ENCODE data around the gene SUSD4. TPM values are rescaled to one million over a fixed set of nuclear protein-coding genes. Genes with fewer than 3 reads are reported as not detected.

Gene SUSD4
- total and polyA plus RNA-seq, 2 of the 4 experiments (the other 2 are of a cell fraction): 1.8 to 2.7 TPM

DNA sequence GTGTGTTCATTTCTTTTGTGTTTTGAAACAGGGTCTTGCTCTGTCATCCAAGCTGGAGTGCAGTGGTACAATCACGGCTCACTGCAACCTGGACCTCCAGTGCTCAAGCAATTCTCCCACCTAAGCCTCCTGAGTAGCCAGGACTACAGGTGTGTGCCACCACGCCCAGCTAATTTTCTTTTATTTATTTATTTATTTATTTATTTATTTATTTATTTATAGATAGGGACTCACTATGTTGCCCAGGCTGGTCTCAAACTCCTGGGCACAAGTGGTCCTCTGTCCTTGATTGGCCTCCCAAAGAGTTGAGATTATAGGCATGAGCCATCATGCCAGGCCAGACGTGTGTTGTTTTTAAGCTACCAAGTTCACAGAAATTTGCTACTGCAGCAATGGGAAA lies 177.2 kb downstream of the SUSD4 start:
- Histone ChIP-seq H4K20me1 (ENCODE audit: insufficient read depth, low read length) (no peaks in the 10 kb centered on the region), H3K18ac (ENCODE audit: low read depth, low read length) (no peak overlapping the region), H3K4me3 (ENCODE audit: insufficient read depth, low read depth, low read length) (no peak overlapping the region), H3K9me3 (ENCODE audit: control insufficient read depth, insufficient read depth, low read length) (no peaks in the 10 kb centered on the region), H3K9me1 (ENCODE audit: insufficient read depth, low read length) (no peaks in the 10 kb centered on the region), H2BK20ac (ENCODE audit: low read depth, low read length) (no peak overlapping the region), H2BK120ac (ENCODE audit: low read depth, low read length) (no peak overlapping the region), H3K23ac (ENCODE audit: low read depth, low read length) (no peak overlapping the region), H3K14ac (replicated peaks; ENCODE audit: low read depth, low read length) (no peak overlapping the region), H2AK5ac (ENCODE audit: low read depth, low read length) (no peak overlapping the region), H2BK15ac (ENCODE audit: low read depth, low read length) (no peak overlapping the region), H3K36me3 (ENCODE audit: control insufficient read depth, insufficient read depth, low read length) (no peaks in the 10 kb centered on the region), H4K91ac (ENCODE audit: insufficient read depth, low read depth, low read length) (no peak overlapping the region), H3K4me1 (ENCODE audit: control insufficient read depth, insufficient read depth, low read length) (no peaks in the 10 kb centered on the region), H3K56ac (ENCODE audit: extremely low read depth, insufficient read depth, low read length) (no peak overlapping the region), H3K4me2 (ENCODE audit: low read depth, low read length) (no peak overlapping the region), H2BK5ac (ENCODE audit: low read depth, low read length, poor library complexity, severe bottlenecking) (no peak overlapping the region), H2AFZ (replicated peaks; ENCODE audit: low read length, poor library complexity) (no peak overlapping the region), H3K9ac (ENCODE audit: low read depth, low read length) (no peak overlapping the region), H4K5ac (ENCODE audit: low read depth, low read length) (no peak overlapping the region), H2AK9ac (replicated peaks; ENCODE audit: low read depth, low read length, poor library complexity) (no peak overlapping the region), H3K27ac (ENCODE audit: insufficient read depth, low read length) (no peak overlapping the region), H4K8ac (ENCODE audit: low read depth in 2 of 2, low read length in 2 of 2) (no peak overlapping the region), H3K4ac (ENCODE audit: low read depth, low read length) (no peak overlapping the region), H3K27me3 (ENCODE audit: control insufficient read depth, insufficient read depth, low read length) (peaks cover 5% of the 10 kb centered on the region), H3K79me1 (ENCODE audit: low read depth in 1 of 2, low read length in 2 of 2) (no peaks in the 10 kb centered on the region)
- dilution Hi-C loops (cut with HindIII; ENCODE audit: low sequenced_read_pairs, unreplicated experiment) (no loop called here), intact Hi-C loops (cut with micrococcal nuclease) (no loop called here), in situ Hi-C loops (cut with MboI; ENCODE audit: low sequenced_read_pairs) (no loop called here)
- POLR2A ChIA-PET (ENCODE audit: unreplicated experiment): no interaction called here
- no CpG with 5 or more reads among the region's 3 CpGs for WGBS, 2 experiments (ENCODE audit: extremely low coverage in 2 of 2, insufficient read length in 1 of 2)
- BruUV-seq (replicated peaks): no TSS peak
- no peak for ATAC-seq (ENCODE audit: low read depth)
- TF ChIP-seq RAD21 (IDR thresholded peaks at IDR 0.05; ENCODE audit: low read length) (no peak), MAFK (IDR thresholded peaks at IDR 0.05; ENCODE audit: low read depth, low read length) (no peak), SMC3 (IDR thresholded peaks at IDR 0.05; ENCODE audit: low read depth, low read length) (no peak), RCOR1 (IDR thresholded peaks at IDR 0.05; ENCODE audit: insufficient replicate concordance, low read length) (no peak), CHD1 (IDR thresholded peaks at IDR 0.05; ENCODE audit: low read depth, low read length) (no peak), MAZ (IDR thresholded peaks at IDR 0.05; ENCODE audit: borderline replicate concordance, low read depth, low read length) (no peak), NFE2L2 (IDR thresholded peaks at IDR 0.05; ENCODE audit: low read depth, low read length) (no peak), RFX5 (IDR thresholded peaks at IDR 0.05; ENCODE audit: low read depth, low read length) (no peak), POLR2A (IDR thresholded peaks at IDR 0.05; ENCODE audit: low read depth, low read length) (no peak), CEBPB (IDR thresholded peaks at IDR 0.05; ENCODE audit: low read depth, low read length) (no peak)
- TF ChIP-seq, protein P1, sequence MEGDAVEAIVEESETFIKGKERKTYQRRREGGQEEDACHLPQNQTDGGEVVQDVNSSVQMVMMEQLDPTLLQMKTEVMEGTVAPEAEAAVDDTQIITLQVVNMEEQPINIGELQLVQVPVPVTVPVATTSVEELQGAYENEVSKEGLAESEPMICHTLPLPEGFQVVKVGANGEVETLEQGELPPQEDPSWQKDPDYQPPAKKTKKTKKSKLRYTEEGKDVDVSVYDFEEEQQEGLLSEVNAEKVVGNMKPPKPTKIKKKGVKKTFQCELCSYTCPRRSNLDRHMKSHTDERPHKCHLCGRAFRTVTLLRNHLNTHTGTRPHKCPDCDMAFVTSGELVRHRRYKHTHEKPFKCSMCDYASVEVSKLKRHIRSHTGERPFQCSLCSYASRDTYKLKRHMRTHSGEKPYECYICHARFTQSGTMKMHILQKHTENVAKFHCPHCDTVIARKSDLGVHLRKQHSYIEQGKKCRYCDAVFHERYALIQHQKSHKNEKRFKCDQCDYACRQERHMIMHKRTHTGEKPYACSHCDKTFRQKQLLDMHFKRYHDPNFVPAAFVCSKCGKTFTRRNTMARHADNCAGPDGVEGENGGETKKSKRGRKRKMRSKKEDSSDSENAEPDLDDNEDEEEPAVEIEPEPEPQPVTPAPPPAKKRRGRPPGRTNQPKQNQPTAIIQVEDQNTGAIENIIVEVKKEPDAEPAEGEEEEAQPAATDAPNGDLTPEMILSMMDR (conservative IDR thresholded peaks at IDR 0.05; ENCODE audit: low read depth, low read length): no peak
- TF ChIP-seq, protein P2, sequence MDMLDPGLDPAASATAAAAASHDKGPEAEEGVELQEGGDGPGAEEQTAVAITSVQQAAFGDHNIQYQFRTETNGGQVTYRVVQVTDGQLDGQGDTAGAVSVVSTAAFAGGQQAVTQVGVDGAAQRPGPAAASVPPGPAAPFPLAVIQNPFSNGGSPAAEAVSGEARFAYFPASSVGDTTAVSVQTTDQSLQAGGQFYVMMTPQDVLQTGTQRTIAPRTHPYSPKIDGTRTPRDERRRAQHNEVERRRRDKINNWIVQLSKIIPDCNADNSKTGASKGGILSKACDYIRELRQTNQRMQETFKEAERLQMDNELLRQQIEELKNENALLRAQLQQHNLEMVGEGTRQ (IDR thresholded peaks at IDR 0.05; ENCODE audit: low read depth, low read length): no peak
- TF ChIP-seq, protein P3, sequence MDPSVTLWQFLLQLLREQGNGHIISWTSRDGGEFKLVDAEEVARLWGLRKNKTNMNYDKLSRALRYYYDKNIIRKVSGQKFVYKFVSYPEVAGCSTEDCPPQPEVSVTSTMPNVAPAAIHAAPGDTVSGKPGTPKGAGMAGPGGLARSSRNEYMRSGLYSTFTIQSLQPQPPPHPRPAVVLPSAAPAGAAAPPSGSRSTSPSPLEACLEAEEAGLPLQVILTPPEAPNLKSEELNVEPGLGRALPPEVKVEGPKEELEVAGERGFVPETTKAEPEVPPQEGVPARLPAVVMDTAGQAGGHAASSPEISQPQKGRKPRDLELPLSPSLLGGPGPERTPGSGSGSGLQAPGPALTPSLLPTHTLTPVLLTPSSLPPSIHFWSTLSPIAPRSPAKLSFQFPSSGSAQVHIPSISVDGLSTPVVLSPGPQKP (IDR thresholded peaks at IDR 0.05; ENCODE audit: borderline replicate concordance, low read depth, low read length): no peak
- DNase-seq: no peak
- CTCF ChIA-PET: no interaction called here
